Measurements from ENCODE around the gene PARP3.
"Not testable (repeated sequence)": the region's sequence is repeated elsewhere in the genome, so short reads cannot be mapped to it uniquely, and the experiment has no call there.

Gene PARP3

DNA sequence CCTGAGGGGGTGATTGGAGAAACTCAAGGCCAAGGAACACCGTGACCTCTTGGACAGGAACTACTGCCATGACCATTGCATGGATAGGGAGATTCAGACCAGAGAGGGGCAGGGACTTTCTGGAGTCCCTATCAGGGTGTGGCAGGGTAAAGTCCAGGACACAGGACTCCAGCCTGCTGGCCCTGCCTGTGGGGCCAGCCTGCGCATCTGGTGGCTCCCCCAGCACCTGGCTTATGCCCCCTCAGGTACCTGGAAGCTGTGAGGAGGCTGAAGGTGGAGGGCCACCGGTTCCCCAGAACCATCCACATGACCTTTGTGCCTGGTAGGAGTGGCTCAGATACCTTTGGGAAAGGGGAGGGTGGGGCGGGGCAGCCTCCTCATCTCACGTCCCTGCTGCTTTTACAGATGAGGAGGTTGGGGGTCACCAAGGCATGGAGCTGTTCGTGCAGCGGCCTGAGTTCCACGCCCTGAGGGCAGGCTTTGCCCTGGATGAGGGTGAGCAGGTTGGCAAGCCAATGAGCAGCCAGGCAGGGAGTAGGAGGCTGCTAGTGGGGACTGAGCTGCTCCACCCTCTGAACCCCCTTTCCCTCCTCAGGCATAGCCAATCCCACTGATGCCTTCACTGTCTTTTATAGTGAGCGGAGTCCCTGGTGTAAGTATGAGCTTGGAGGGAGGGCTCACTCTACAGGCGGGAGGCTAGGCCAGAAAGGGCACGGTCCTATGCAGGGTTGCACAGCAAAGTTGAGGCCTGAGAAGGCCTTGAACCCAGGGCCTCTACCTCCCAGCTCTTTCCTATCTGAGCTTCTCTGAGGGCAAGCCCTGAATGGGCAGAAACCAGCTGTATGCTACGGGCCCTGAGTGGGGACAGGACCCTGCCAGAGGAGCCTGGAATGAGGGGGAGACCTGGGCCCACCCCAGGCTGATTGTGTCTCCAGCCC, 44.1 kb downstream of the PARP3 start:
- DNase-seq = no peak

DNA sequence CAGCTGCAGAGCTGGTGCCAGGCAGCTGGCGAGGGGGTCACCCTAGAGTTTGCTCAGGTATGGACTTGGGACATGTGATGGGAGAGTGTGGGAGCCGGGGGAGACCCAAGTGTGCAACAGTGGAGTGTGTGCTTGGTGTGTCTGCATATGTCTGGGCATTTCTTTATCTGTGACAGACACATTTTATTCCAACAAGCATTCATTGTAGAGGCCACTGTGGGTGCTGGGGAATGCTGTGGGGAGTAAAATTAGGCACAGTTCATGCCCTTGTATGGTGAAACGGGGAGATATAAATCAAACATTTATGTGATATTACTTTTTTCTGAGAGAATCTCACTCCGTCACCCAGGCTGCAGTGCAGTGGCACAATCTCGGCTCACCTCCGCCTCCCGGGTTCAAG, 45.4 kb downstream of the PARP3 start:
- no peak for DNase-seq

DNA sequence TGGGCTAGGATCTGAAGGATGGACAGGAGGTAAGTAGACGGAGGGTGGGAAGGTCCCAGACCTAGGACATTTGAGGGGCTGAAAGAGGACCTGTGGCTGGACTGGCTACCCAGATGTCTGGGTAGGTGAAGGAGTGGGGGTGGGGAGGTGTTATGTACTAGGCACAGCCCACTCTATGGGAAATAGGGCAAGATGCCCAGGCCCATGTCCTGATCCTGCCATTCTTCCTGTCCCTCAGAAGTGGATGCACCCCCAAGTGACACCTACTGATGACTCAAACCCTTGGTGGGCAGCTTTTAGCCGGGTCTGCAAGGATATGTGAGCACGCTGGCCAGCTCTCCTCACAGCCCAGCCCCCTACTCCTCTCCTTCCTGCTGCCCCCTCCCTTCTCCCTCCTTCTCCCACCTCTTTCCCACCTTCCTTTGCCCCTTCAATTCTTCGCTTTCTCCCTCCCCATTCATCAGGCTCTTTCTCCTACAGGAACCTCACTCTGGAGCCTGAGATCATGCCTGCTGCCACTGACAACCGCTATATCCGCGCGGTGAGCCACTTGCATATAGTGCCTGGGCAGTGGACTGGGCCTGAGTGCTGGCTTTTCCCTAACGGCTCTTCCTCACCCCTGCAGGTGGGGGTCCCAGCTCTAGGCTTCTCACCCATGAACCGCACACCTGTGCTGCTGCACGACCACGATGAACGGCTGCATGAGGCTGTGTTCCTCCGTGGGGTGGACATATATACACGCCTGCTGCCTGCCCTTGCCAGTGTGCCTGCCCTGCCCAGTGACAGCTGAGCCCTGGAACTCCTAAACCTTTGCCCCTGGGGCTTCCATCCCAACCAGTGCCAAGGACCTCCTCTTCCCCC, 46.4 kb downstream of the PARP3 start:
- DNase-seq = no peak

DNA sequence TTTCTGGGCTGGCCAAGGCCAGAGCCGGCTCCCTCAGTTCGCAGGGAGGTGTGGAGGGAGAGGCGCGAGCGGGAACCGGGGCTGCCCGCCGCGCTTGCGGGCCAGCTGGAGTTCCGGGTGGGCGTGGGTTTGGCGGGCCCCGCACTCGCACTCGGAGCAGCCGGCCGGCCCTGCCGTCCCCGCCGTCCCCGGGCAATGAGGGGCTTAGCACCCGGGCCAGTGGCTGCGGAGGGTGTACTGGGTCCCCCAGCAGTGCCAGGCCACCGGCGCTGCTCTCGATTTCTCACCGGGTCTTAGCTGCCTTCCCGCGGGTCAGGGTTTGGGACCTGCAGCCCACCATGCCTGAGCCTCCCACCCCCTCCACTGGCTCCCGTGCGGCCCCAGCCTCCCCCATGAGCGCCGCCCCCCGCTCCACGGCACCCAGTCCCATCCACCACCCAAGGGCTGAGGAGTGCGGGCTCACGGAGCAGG, 48.4 kb downstream of the PARP3 start:
- DNase-seq = not testable (repeated sequence)

DNA sequence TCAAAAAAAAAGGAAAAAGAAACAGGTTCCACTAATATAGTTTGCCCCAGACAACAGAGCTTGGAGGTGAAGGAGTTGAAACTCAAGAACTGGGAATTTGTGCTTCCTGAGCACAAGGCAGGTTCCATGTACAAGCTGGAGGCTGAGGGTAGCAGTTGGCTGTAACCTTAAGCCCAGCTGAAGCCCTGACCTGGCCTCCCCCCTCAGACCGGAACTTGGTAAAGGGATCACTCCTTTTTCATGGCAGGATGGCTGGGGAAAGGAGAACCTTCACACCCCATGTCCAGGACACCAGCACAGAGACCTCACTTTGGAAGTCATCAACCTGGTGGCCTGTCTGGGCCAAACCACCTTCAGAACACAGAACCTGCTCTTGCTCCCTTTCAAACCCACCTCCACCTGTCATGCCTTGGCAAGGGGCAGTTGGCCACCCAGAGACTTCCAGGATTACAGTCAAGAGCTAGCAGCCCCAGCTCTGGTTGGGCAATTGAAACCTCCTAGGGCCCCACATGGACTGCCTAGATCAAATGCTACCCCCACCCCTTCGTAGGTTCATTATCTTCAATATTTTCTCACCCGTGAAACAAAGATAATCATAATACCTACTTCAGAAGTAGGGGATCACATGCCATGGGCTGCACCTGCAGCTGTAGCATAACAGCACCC, 50.0 kb downstream of the PARP3 start:
- no peak for DNase-seq

DNA sequence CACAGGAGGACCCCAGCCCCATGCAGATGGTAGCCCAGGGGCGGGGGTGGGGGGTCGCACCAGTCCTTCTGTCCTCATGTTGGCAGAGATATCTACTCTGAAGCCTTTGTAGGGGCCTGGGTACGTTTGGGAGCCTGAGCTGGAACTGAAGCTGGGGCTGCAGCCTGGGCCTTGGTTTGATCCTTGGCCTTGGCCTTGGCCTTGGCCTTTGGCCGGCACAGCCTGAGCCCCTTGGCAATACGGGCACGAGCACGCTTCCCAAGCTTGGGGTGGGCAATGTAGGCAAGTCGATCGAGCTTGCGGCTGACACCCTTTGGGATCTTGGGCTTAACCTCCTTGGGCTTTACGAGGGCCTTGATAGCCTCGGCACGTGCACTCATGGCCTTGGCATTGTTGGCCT, 51.5 kb downstream of the PARP3 start:
- DNase-seq = not testable (repeated sequence)

DNA sequence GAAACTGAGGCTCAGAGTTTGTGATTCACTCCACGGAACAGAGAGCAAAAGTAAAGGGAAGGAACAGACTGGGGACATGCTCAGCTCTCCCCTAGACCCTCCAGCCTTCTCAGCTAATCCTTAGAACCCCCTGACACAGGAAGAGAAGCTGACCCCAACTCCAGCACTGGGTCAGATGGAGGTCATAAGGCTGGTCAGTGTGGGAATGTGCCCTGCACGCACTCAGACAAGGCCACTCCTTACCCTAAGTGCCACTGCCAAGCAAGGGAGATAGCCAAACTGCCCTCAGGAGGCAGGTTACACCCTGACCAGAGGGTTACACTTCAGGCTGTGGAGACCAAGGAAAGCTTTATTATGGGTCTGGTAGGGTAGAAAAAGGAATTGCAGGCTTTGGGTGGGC, 52.4 kb downstream of the PARP3 start:
- DNase-seq = no peak

DNA sequence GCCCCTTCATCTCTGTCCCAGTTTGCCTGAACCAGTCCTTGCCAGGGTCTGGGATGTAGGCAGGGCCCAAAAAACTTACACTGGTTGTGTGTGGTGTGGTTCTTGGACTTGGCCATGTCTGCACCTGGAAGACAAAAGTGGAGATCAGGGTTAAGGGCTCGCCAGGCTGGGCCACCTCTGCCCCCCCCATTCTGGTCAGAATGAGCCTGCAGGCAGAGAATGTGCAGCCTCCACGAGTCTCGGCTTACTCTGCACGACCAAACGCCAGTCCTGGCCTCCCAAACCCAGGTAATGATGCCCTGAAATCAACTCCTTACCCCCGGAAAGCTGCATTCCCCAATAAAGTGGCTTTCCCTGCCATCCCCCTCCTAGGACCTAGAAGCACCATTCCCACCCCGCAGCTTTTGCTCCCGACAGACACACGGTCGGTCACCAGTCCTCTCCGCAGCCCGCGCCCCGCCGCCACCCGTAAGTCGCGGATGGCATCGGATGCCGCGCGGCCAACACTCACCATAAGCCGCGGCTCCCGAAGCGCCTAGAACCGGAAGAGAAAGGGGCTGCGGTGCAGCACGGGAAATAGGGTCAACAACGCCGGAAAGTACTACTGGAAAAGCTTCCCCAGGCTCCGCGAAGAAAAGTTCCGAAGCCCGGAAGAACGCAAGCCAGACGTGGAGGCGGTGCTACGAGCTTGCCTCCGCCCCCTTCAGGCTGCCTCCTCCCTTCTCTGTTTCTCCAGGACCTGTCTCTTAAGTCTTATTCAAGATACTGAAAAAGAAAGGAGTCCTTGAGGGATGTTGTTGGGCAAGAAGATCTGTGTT, 53.4 kb downstream of the PARP3 start, which contains the start of gene RPL29:
Gene RPL29, minus strand, starts transcription at position 550 of the 818 bp plus-strand sequence. Its CDS starts 434 bp downstream, at position 116.
- DNase-seq = peak; percentile 92

DNA sequence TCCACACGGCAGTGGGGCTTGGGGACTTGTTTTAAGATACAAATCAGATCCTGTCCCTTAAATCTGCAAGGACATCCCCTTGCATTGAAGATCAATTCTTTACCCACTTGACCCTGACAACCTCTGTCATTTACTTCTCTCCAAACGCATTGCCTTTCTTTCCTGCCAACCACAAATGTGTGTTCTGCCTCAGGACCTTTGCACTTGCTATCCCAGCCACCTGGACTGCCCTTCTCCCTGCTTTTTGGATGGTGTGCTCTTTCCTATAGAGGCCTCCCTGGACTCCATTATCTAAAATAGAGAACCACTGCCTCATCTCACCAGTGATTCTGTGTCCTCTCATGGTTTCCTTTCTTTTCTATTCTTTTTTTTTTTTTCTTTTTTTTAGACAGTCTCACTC, 55.0 kb downstream of the PARP3 start:
- no peak for DNase-seq

DNA sequence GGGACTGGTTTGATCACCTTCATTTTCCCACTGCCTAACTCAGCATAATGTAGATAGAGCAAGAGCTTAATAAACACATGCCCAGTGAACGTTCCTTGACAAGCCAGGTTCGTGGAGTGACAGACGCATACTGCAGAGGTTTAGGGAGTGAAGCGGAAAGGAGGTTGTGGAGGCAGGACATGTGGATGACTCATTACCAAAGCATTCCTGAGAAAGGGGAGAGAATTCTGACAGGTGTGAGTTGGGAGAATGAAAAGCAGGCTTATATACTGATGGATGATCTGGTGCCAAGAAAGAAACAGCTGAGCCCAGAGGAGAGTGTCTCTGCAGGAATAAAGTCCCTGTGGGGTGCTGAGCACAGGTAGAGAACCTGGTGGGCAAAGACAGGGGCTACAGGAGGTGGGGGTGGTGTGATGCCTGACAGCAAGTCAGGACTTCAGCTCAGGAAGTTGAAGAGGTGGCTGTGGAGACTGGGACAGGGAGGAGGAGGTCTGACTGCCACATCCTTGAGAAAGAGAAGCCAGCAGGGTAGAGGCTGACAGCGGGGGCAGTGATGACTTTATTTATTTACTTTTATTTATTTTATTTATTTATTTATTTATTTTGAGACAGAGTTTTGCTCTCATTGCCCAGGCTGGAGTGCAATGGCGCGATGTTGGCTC, 55.9 kb downstream of the PARP3 start:
- peak; percentile 85 for DNase-seq
